IPS-18c (cell line): ENCODE measurements around the gene CNIH4.
"Not testable (repeated sequence)": the region's sequence is repeated elsewhere in the genome, so short reads cannot be mapped to it uniquely, and the experiment has no call there.

ENCODE experiments used
- H3K4me3 ChIP-seq: 2 replicates; pipeline ENCODE4 v1.7.0; 2013; ENCODE audit warnings: low read depth, mild to moderate bottlenecking, low read length, moderate library complexity; ENCODE audit not compliant: insufficient read depth
- H3K9me3 ChIP-seq: one replicate; pipeline ENCODE4 v1.6.1; 2013; ENCODE audit warnings: mild to moderate bottlenecking, low read length, moderate library complexity; ENCODE audit not compliant: control insufficient read depth, insufficient read depth

Gene CNIH4

DNA sequence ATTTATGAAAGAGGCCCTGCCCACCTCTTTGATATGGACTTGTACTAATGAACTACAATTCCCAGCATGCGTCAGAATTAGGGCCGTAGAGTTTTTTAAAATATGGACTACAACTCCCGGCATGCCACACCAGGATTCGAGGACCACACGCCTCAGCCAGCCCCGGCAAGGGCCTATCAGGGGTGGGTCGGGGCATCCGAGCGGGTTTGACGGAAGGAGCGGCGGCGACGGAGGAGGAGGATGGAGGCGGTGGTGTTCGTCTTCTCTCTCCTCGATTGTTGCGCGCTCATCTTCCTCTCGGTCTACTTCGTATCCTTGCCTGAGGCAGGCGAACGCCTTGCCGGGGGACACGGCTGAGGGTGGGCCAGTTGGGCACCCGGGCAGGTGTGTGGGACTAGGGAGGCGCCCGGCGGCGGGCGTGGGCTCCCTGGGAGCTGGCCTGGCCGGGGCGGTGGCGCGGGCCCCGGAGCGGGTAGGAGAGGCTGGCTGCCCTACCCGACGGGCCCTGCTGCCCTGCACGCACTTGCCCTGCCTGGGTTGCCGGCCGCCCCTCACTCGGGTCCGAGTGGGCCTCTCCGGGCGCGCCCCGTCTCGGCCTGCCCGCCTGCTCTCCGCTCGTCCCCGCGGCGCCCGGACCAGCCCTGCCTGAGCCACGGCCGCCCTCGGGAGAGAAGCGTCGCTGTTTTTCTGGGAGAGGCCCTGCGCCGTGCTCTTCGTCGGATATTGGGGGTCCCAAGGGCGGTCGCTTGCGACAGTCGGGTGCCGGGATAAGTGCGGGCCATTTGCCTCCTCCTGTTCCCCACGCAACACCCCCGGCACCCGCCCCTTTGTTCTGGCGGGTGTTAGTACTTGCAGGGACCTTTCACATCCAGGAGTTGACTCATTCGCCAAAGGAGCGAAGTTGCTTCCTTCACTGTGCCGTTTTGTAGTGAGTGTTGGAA lies at the start of gene CNIH4:
Gene CNIH4 (plus strand): TSS at position 195 of the 941 bp plus-strand sequence. CDS start 46 bp downstream, at position 241.
- peak within 1 kb of the TSS; percentile 94 for H3K4me3 ChIP-seq

GRCh38 chr1:224308064-224308463 lies 48.6 kb upstream of the CNIH4 start:
- Histone ChIP-seq H3K9me3 (no peaks in the 10 kb centered on the region), H3K4me3 (no peak overlapping the region)

More for the DNA sequence above, at the start of gene CNIH4:
- H3K9me3 ChIP-seq = no peaks in the 10 kb centered on the region

DNA sequence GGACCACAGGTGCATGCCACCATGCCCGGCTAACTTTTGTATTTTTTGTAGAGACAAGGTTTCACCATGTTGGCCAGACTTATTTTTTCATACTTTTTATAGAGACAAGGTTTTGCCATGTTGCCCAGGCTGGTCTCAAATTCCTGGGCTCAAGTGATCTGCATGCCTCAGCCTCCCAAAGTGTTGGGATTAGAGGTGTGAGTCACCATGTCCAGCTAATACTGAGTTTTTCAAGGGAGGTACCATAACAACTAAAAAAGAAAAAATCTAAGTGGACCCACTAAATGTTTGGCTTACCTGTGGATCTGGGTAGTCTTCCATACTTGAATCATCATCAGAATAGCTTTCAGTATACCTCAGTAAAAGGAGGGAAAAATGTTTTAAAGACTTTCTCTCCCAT lies 45.2 kb upstream of the CNIH4 start:
- not testable (repeated sequence) for H3K9me3 ChIP-seq, H3K4me3 ChIP-seq

GRCh38 chr1:224312025-224312424 lies 44.7 kb upstream of the CNIH4 start:
- H3K4me3 ChIP-seq = no peak overlapping the region
- H3K9me3 ChIP-seq = no peaks in the 10 kb centered on the region

DNA sequence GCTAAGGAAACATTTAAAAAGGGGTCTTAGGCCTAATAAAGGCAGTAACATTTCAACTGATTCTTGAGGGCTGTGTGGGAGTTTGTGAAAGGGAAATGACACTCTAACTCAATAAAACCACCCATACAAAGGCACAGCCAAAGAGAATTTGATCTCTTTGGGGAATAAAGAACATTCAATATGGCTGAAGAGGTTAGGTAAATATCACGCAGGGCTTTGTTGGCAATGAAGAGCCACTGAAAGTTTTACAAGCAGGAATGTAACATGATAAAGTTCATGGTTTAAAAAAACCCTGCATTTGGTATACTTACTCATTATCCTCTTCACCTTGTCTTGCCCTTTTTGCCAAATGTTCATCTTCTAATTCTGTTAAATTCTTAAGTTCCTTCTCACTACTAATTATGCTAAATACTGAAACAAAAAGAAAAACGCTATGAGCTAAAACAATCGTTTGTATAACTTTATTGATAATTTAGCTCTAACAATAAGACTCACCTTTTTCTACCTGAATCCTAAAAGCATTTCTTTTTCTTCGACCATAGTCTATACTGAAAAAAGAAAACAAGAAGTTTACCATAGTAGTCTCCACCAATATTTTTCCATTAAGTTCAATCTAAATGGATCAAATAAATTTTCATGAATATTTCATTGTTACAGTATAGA lies 39.2 kb upstream of the CNIH4 start:
- no peak overlapping the region for H3K4me3 ChIP-seq

GRCh38 chr1:224321706-224322105 lies 35.0 kb upstream of the CNIH4 start:
- no peak overlapping the region for H3K4me3 ChIP-seq
- H3K9me3 ChIP-seq = no peaks in the 10 kb centered on the region

More for the DNA sequence above, 39.2 kb upstream of the CNIH4 start:
- no peaks in the 10 kb centered on the region for H3K9me3 ChIP-seq

DNA sequence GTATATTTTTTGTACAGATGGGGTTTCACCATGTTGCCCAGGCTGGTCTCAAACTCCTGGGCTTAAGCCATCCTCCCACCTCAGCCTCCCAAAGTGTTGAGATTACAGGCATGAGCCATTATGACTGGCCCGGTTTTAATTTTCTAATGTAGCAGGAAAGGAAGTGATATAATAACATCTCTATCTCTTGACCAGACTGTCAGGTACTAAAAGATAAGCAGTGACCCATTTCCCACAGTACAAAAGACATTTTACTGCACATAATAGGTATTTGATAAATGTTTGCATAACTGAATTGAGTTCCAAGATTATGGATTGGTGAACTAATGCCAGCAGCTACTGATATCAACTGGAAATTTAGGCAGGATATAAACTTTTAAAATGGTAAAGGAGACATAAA lies 30.7 kb upstream of the CNIH4 start:
- Histone ChIP-seq H3K9me3 (no peaks in the 10 kb centered on the region), H3K4me3 (no peak overlapping the region)

- Histone ChIP-seq H3K9me3 (no peaks in the 10 kb centered on the region), H3K4me3 (0 out of 2 replicates have a peak overlapping the region, but pooled peaks have one; percentile 81)
Observed at GRCh38 chr1:224328644-224329043, 28.0 kb upstream of the CNIH4 start.

- H3K4me3 ChIP-seq = peak overlapping the region; percentile 81
- no peaks in the 10 kb centered on the region for H3K9me3 ChIP-seq
Observed at GRCh38 chr1:224329484-224329841, 27.2 kb upstream of the CNIH4 start.

GRCh38 chr1:224329842-224330753 lies 26.6 kb upstream of the CNIH4 start, which contains the start of gene NVL:
Gene NVL (minus strand): TSS chr1:224330172. CDS start chr1:224330127, 45 bp downstream.
- H3K4me3 ChIP-seq = peak within 1 kb of the TSS; percentile 81
- no peaks in the 10 kb centered on the region for H3K9me3 ChIP-seq

DNA sequence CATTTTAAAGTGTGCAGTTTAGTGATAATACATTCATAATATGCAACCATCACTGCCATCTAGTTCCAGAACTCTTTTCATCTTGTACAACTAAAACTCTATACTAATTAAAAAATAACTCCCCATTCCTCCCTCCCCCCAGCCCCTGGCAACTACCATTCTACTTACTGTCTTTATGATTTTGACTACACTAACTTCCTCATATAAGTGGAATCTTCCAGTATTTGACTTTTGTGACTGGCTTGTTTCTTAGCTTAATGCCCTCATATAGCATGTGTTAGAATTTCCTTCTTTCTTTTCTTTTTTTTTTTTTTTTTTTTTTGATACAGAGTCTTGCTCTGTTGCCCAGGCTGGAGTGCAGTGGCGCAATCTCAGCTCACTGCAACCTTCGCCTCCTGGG lies 25.4 kb upstream of the CNIH4 start:
- Histone ChIP-seq H3K9me3 (no peaks in the 10 kb centered on the region), H3K4me3 (no peak overlapping the region)

- no peak overlapping the region for H3K4me3 ChIP-seq
- H3K9me3 ChIP-seq = no peaks in the 10 kb centered on the region
Observed at GRCh38 chr1:224331824-224332223, 24.9 kb upstream of the CNIH4 start.

DNA sequence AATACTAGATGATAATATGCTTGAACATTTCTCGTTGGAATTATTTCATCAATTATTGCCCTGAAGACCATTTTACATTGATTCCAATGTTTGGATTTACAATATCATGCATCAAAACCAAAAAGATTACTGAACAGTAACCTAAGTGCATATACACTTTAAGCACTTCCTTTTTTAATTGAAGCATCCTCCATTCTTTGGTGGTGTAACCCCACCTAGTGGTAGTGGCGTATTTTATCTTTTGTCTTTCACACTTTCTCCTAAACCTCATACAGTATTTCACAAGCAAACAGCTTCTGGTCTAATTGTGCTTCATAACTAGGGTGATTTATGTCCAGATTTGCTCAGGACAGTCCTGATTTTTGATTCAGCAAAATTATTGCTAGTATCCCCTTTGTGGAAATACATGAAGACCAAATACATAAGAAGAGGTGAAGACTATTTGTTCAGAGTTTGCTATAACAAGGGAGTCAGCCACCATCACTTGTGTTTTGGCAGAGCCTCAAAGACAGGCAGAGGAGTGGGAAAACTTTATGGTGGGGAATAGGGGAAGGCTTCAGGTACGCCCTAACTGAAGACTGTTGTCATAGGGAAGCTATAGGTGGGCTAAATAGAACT lies 23.3 kb upstream of the CNIH4 start:
- H3K4me3 ChIP-seq = no peak overlapping the region
- H3K9me3 ChIP-seq = peaks cover 2% of the 10 kb centered on the region

GRCh38 chr1:224333939-224334786 lies 22.5 kb upstream of the CNIH4 start:
- no peak overlapping the region for H3K4me3 ChIP-seq
- H3K9me3 ChIP-seq = peaks cover 2% of the 10 kb centered on the region

- Histone ChIP-seq H3K4me3 (no peak overlapping the region), H3K9me3 (peaks cover 5% of the 10 kb centered on the region)
Observed at GRCh38 chr1:224338150-224338838, 18.4 kb upstream of the CNIH4 start.
